ENCODE results near the gene CD79B.

The CD79B gene

GRCh38 chr17:63937319-63937718 is 5.2 kb upstream of the CD79B start (continued):
- no peak for TF ChIP-seq GLIS3 (CRISPR knock-in tag; IDR thresholded peaks at IDR 0.05)

- TF ChIP-seq TSHZ2 (CRISPR knock-in tag; IDR thresholded peaks at IDR 0.05) (no peak), ZNF8 (CRISPR knock-in tag; IDR thresholded peaks at IDR 0.05) (no peak), ZNF70 (CRISPR knock-in tag; IDR thresholded peaks at IDR 0.05) (no peak), PPARA (CRISPR knock-in tag; IDR thresholded peaks at IDR 0.05; ENCODE audit: borderline replicate concordance) (no peak), ZC3H10 (CRISPR knock-in tag; IDR thresholded peaks at IDR 0.05) (no peak), CSDC2 (CRISPR knock-in tag; IDR thresholded peaks at IDR 0.05) (no peak), TCF4 (CRISPR knock-in tag; IDR thresholded peaks at IDR 0.05; ENCODE audit: borderline replicate concordance) (no peak), TOX (CRISPR knock-in tag; IDR thresholded peaks at IDR 0.05; ENCODE audit: borderline replicate concordance) (no peak)
- ATAC-seq = no peak
Measured at GRCh38 chr17:63934183-63935112, 2.3 kb upstream of the CD79B start.

- TF ChIP-seq PPARA (CRISPR knock-in tag; IDR thresholded peaks at IDR 0.05; ENCODE audit: borderline replicate concordance) = no peak
- TF ChIP-seq CSDC2 (CRISPR knock-in tag; IDR thresholded peaks at IDR 0.05) = no peak
- no peak for TF ChIP-seq ZNF8 (CRISPR knock-in tag; IDR thresholded peaks at IDR 0.05)
- no peak for TF ChIP-seq ZC3H10 (CRISPR knock-in tag; IDR thresholded peaks at IDR 0.05)
- TF ChIP-seq ZFP30 (CRISPR knock-in tag; IDR thresholded peaks at IDR 0.05) = no peak
- TF ChIP-seq BACH2 (CRISPR knock-in tag; IDR thresholded peaks at IDR 0.05; ENCODE audit: borderline replicate concordance) = no peak
- no peak for TF ChIP-seq PATZ1 (CRISPR knock-in tag; IDR thresholded peaks at IDR 0.05; ENCODE audit: borderline replicate concordance)
- no peak for ATAC-seq
Measured at GRCh38 chr17:63933598-63933997, 1.5 kb upstream of the CD79B start.

- no peak for ATAC-seq
- TF ChIP-seq TSHZ2 (CRISPR knock-in tag; IDR thresholded peaks at IDR 0.05) (no peak), ZNF70 (CRISPR knock-in tag; IDR thresholded peaks at IDR 0.05) (no peak), ZNF565 (CRISPR knock-in tag; conservative IDR thresholded peaks at IDR 0.05; ENCODE audit: low read depth) (no peak), SNAI2 (CRISPR knock-in tag; IDR thresholded peaks at IDR 0.05) (no peak), PPARA (CRISPR knock-in tag; IDR thresholded peaks at IDR 0.05; ENCODE audit: borderline replicate concordance) (no peak), PATZ1 (CRISPR knock-in tag; IDR thresholded peaks at IDR 0.05; ENCODE audit: borderline replicate concordance) (no peak), OSR1 (CRISPR knock-in tag; IDR thresholded peaks at IDR 0.05) (no peak), POU6F1 (CRISPR knock-in tag; IDR thresholded peaks at IDR 0.05; ENCODE audit: borderline replicate concordance, low read depth) (no peak), CSDC2 (CRISPR knock-in tag; IDR thresholded peaks at IDR 0.05) (no peak), ZFP30 (CRISPR knock-in tag; IDR thresholded peaks at IDR 0.05) (no peak), ARNTL (CRISPR knock-in tag; IDR thresholded peaks at IDR 0.05; ENCODE audit: borderline replicate concordance, low read depth) (no peak), ZFP3 (CRISPR knock-in tag; IDR thresholded peaks at IDR 0.05) (no peak), ISL1 (CRISPR knock-in tag; IDR thresholded peaks at IDR 0.05) (no peak), RARB (CRISPR knock-in tag; IDR thresholded peaks at IDR 0.05) (no peak), ESRRG (CRISPR knock-in tag; IDR thresholded peaks at IDR 0.05) (no peak), TOX (CRISPR knock-in tag; IDR thresholded peaks at IDR 0.05; ENCODE audit: borderline replicate concordance) (no peak), ZNF8 (CRISPR knock-in tag; IDR thresholded peaks at IDR 0.05) (no peak), ZC3H10 (CRISPR knock-in tag; IDR thresholded peaks at IDR 0.05) (no peak), CREB5 (CRISPR knock-in tag; IDR thresholded peaks at IDR 0.05; ENCODE audit: low read depth) (no peak), TCF4 (CRISPR knock-in tag; IDR thresholded peaks at IDR 0.05; ENCODE audit: borderline replicate concordance) (no peak)
Measured at GRCh38 chr17:63932721-63933120, 590 bp upstream of the CD79B start.
